H1 (cell line): Measurements from ENCODE around the gene PCDHA11. TPM values are rescaled to one million over a fixed set of nuclear protein-coding genes. Genes with fewer than 3 reads are reported as not detected.

ENCODE experiments used
- ASH2L ChIP-seq: fragments of 200-600, 300-600 bp; sonication (generic); IDR thresholded peaks from one replicate; pipeline ENCODE4 v1.7.1; 2017; ENCODE audit warnings: low read length
- BCL11A ChIP-seq, 2 experiments: IDR thresholded peaks; one replicate each; pipeline ENCODE4 v1.6.1; 2011; ENCODE audit warnings: low read depth in 2 of 2, low read length in 2 of 2, mild to moderate bottlenecking in 2 of 2
- CBX8 ChIP-seq: fragments of 300-800, 300-1000 bp; sonication (generic); IDR thresholded peaks from 2 replicates; pipeline ENCODE4 v1.7.1; 2016; ENCODE audit warnings: low read depth, low read length, borderline replicate concordance
- EGR1 ChIP-seq: IDR thresholded peaks from 2 replicates; pipeline ENCODE4 v1.6.1; 2011; ENCODE audit warnings: low read depth, low read length, borderline replicate concordance
- EP300 ChIP-seq, 2 experiments: IDR thresholded peaks; 1 replicate in 1 of 2; 2 replicates in 1 of 2; pipeline ENCODE4 v1.6.1; 2011 to 2012; ENCODE audit warnings: low read depth in 2 of 2, low read length in 2 of 2, mild to moderate bottlenecking in 2 of 2, borderline replicate concordance in 1 of 2, inconsistent platforms in 1 of 2, moderate library complexity in 1 of 2
- KDM5A ChIP-seq: fragments of 200-600 bp; IDR thresholded peaks from 2 replicates; pipeline ENCODE4 v1.7.1; 2012; ENCODE audit warnings: mild to moderate bottlenecking, low read length, inconsistent platforms, mixed read lengths
- NRF1 ChIP-seq: IDR thresholded peaks from 2 replicates; pipeline ENCODE4 v1.6.1; 2011; ENCODE audit warnings: mild to moderate bottlenecking, low read depth, low read length, improper control_type of control experiment
- RAD21 ChIP-seq, 2 experiments: IDR thresholded peaks in 1 of 2; conservative IDR thresholded peaks in 1 of 2; 2 replicates each; pipeline ENCODE4 v1.6.1; 2011; ENCODE audit warnings: low read depth in 2 of 2, low read length in 2 of 2, improper control_type of control experiment in 1 of 2, inconsistent platforms in 1 of 2, mild to moderate bottlenecking in 1 of 2, moderate library complexity in 1 of 2
- RFX5 ChIP-seq: IDR thresholded peaks from 2 replicates; pipeline ENCODE4 v1.6.1; 2011; ENCODE audit warnings: low read depth, low read length, improper control_type of control experiment, borderline replicate concordance
- SP1 ChIP-seq: IDR thresholded peaks from 2 replicates; pipeline ENCODE4 v1.6.1; 2011; ENCODE audit warnings: low read depth, low read length
- polyA plus RNA-seq, 7 experiments: library from polyadenylated mRNA; depleted of rRNA in 3 of 7; stranded (reverse) in 5 of 7; unstranded in 2 of 7; fragments of >200 nt in 5 of 7; fragments of 200-250 nt in 2 of 7; gene quantifications; 1 replicate in 5 of 7; 2 replicates in 1 of 7; 4 replicates in 1 of 7; pipeline versions ENCODE4 v1.2.1 to v1.2.3, GENCODE V29; 2011 to 2013; ENCODE audit warnings: missing spikeins in 2 of 7, mixed read lengths in 2 of 7
- total RNA-seq: library from RNA; stranded (reverse); fragmentation: NEBNext Ultra II Directional; extraction: Animal tissue kit (Norgen Biotek cat#: 25700); gene quantifications from 2 replicates; pipeline ENCODE4 v1.2.1, GENCODE V29; 2021

The PCDHA11 gene
- total and polyA plus RNA-seq, 2 of the 8 experiments (the other 6 are each of a cell fraction or from before 2014, with no cell fraction given): 4.7 to 6.6 TPM

GRCh38 chr5:140868721-140869554 lies at the start of gene PCDHA11 (continued):
- TF ChIP-seq RAD21 (IDR thresholded peaks at IDR 0.05 in 1 of 2, conservative IDR thresholded peaks at IDR 0.05 in 1 of 2; ENCODE audit: low read depth in 2 of 2, low read length in 2 of 2): peak; percentile 64 to 72
- TF ChIP-seq ASH2L: peak; percentile 48
- TF ChIP-seq NRF1: no peak
- 0 out of 2 replicates have a peak, but pooled peaks have one; percentile 19 for TF ChIP-seq SP1
- TF ChIP-seq KDM5A: no peak
- TF ChIP-seq BCL11A (IDR thresholded peaks at IDR 0.05; ENCODE audit: low read depth in 2 of 2, low read length in 2 of 2): no peak
- no peak for TF ChIP-seq RFX5
- no peak for TF ChIP-seq EP300 (IDR thresholded peaks at IDR 0.05; ENCODE audit: borderline replicate concordance in 1 of 2, low read depth in 2 of 2, low read length in 2 of 2)
- no peak for TF ChIP-seq EGR1
- TF ChIP-seq CBX8: no peak
